ENCODE data around the gene PADI1.
A peak's percentile ranks its signal among the peaks of the same experiment; 100 is the strongest.

PADI1 gene

GRCh38 chr1:17194133-17194475 lies 10.8 kb upstream of the PADI1 start:
- DNase-seq (ENCODE audit: low read depth), result no peak
- no peak for TF ChIP-seq MAX (IDR thresholded peaks at IDR 0.05; ENCODE audit: low read depth, low read length)
- TF ChIP-seq CTCF (IDR thresholded peaks at IDR 0.05; ENCODE audit: low read depth, low read length), result no peak
- TF ChIP-seq POLR2A (IDR thresholded peaks at IDR 0.05; ENCODE audit: extremely low read depth, insufficient read length), result no peak
- no peak for TF ChIP-seq MYC (IDR thresholded peaks at IDR 0.05; ENCODE audit: low read depth, low read length)
- no peak overlapping the region for H3K4me3 ChIP-seq (ENCODE audit: low read depth, low read length)

GRCh38 chr1:17194615-17195528 lies 10.1 kb upstream of the PADI1 start:
- DNase-seq (ENCODE audit: low read depth), result no peak
- TF ChIP-seq CTCF (IDR thresholded peaks at IDR 0.05; ENCODE audit: low read depth, low read length) (peak; percentile 1), MAX (IDR thresholded peaks at IDR 0.05; ENCODE audit: low read depth, low read length) (no peak)
- no peak overlapping the region for H3K4me3 ChIP-seq (ENCODE audit: low read depth, low read length)

GRCh38 chr1:17195731-17196130 lies 9.2 kb upstream of the PADI1 start:
- no peak overlapping the region for H3K4me3 ChIP-seq (ENCODE audit: low read depth, low read length)
- TF ChIP-seq CTCF (IDR thresholded peaks at IDR 0.05; ENCODE audit: low read depth, low read length), result no peak
- TF ChIP-seq POLR2A (IDR thresholded peaks at IDR 0.05; ENCODE audit: extremely low read depth, insufficient read length), result no peak
- no peak for TF ChIP-seq MYC (IDR thresholded peaks at IDR 0.05; ENCODE audit: low read depth, low read length)
- no peak for TF ChIP-seq MAX (IDR thresholded peaks at IDR 0.05; ENCODE audit: low read depth, low read length)
- no peak for DNase-seq (ENCODE audit: low read depth)

- TF ChIP-seq CTCF (IDR thresholded peaks at IDR 0.05; ENCODE audit: low read depth, low read length) (no peak), MAX (IDR thresholded peaks at IDR 0.05; ENCODE audit: low read depth, low read length) (no peak), MYC (IDR thresholded peaks at IDR 0.05; ENCODE audit: low read depth, low read length) (no peak), POLR2A (IDR thresholded peaks at IDR 0.05; ENCODE audit: extremely low read depth, insufficient read length) (no peak)
- DNase-seq (ENCODE audit: low read depth), result no peak
- no peak overlapping the region for H3K4me3 ChIP-seq (ENCODE audit: low read depth, low read length)
Observed at GRCh38 chr1:17196496-17197185, 8.3 kb upstream of the PADI1 start.

- H3K4me3 ChIP-seq (ENCODE audit: low read depth, low read length), result no peak overlapping the region
- no peak for DNase-seq (ENCODE audit: low read depth)
- no peak for TF ChIP-seq MAX (IDR thresholded peaks at IDR 0.05; ENCODE audit: low read depth, low read length)
- TF ChIP-seq MYC (IDR thresholded peaks at IDR 0.05; ENCODE audit: low read depth, low read length), result no peak
- no peak for TF ChIP-seq POLR2A (IDR thresholded peaks at IDR 0.05; ENCODE audit: extremely low read depth, insufficient read length)
- TF ChIP-seq CTCF (IDR thresholded peaks at IDR 0.05; ENCODE audit: low read depth, low read length), result no peak
Observed at GRCh38 chr1:17197696-17198095, 7.2 kb upstream of the PADI1 start.
